ENCODE measurements around the gene RAC3. TPM values are rescaled to one million over a fixed set of nuclear protein-coding genes. Genes with fewer than 3 reads are reported as not detected.

RAC3 gene
- total and polyA plus RNA-seq, 9 of the 15 experiments (the other 6 are each of a cell fraction or from before 2014, with no cell fraction given), result 0.23 to 292 (median 118) TPM

- no peak for TF ChIP-seq FOXO4 (CRISPR knock-in tag; IDR thresholded peaks at IDR 0.05)
- TF ChIP-seq HNRNPH1 (optimal IDR thresholded peaks at IDR 0.05; ENCODE audit: low read depth, low read length), result no peak
- TF ChIP-seq ILK (tag; IDR thresholded peaks at IDR 0.05; ENCODE audit: borderline replicate concordance, low read depth), result no peak
- no peak for TF ChIP-seq PBX2 (CRISPR knock-in tag; IDR thresholded peaks at IDR 0.05; ENCODE audit: low read depth)
- no peak for TF ChIP-seq PBX2 (tag; conservative IDR thresholded peaks at IDR 0.05; ENCODE audit: low read depth)
- TF ChIP-seq TEAD4 (IDR thresholded peaks at IDR 0.05; ENCODE audit: low read length), result no peak
- TF ChIP-seq TEAD4 (CRISPR knock-in tag; IDR thresholded peaks at IDR 0.05; ENCODE audit: borderline replicate concordance), result no peak
- TF ChIP-seq TOE1 (IDR thresholded peaks at IDR 0.05; ENCODE audit: borderline replicate concordance), result peak; percentile 39; the same call in 1 of the 2 replicates
- TF ChIP-seq TOE1 (CRISPR knock-in tag; IDR thresholded peaks at IDR 0.05; ENCODE audit: borderline replicate concordance, low read depth), result no peak
- no peak for TF ChIP-seq HDAC3 (IDR thresholded peaks at IDR 0.05; ENCODE audit: borderline replicate concordance, partially characterized antibody)
- no peak for TF ChIP-seq HMG20A (CRISPR knock-in tag; conservative IDR thresholded peaks at IDR 0.05)
- TF ChIP-seq HBP1 (CRISPR knock-in tag; IDR thresholded peaks at IDR 0.05), result no peak
- no peak for TF ChIP-seq FOXM1 (IDR thresholded peaks at IDR 0.05; ENCODE audit: low read depth)
- no peak for TF ChIP-seq FOXM1 (CRISPR knock-in tag; IDR thresholded peaks at IDR 0.05; ENCODE audit: low read depth)
- TF ChIP-seq NFRKB (IDR thresholded peaks at IDR 0.05; ENCODE audit: low read depth), result no peak
- no peak for TF ChIP-seq HSF4 (CRISPR knock-in tag; IDR thresholded peaks at IDR 0.05; ENCODE audit: borderline replicate concordance)
- no peak for TF ChIP-seq POLR2AphosphoS2 (IDR thresholded peaks at IDR 0.05; ENCODE audit: low read length)
- no peak for TF ChIP-seq ZNF77 (CRISPR knock-in tag; IDR thresholded peaks at IDR 0.05)
- no peak for TF ChIP-seq THAP12 (CRISPR knock-in tag; IDR thresholded peaks at IDR 0.05)
- TF ChIP-seq RFX1 (IDR thresholded peaks at IDR 0.05), result no peak
- no peak for TF ChIP-seq ZNF347 (CRISPR knock-in tag; IDR thresholded peaks at IDR 0.05; ENCODE audit: low read depth)
Observed at GRCh38 chr17:82030470-82031302, 792 bp upstream of the RAC3 start (continued).

Data from K562 (cell line).